Heart right ventricle (tissue), 16 donors: ENCODE measurements around the gene KCNAB2. TPM values are rescaled to one million over a fixed set of nuclear protein-coding genes. Genes with fewer than 3 reads are reported as not detected.
A peak's percentile ranks its signal among the peaks of the same experiment; 100 is the strongest.

Experiments
- ATAC-seq, 8 donors: fragments of 200-7000 bp; cut with Tn5 transposase; one replicate each; pipeline ENCODE4 v1.9.1; 2020; ENCODE audit warnings: mild to moderate bottlenecking in 8 of 8, moderate library complexity in 8 of 8, moderate number of reproducible peaks in 1 of 8
- DNase-seq, 2 donors: peaks; one replicate each; pipeline ENCODE4 v3.0.0-alpha.2; 2020
- H3K27ac ChIP-seq, 10 donors: fragments of 200-600 bp; sonication (generic) in 2 of 10; one replicate each; pipeline versions ENCODE4 v1.5.0 to v1.8.0; 2020 to 2022; ENCODE audit warnings: mild to moderate bottlenecking in 3 of 10
- H3K27me3 ChIP-seq, 7 donors: fragments of 200-600 bp; one replicate each; pipeline ENCODE4 v1.8.0; 2021 to 2022; ENCODE audit warnings: mild to moderate bottlenecking in 2 of 7
- H3K36me3 ChIP-seq, 9 donors: fragments of 200-600 bp; sonication (generic) in 1 of 9; one replicate each; pipeline versions ENCODE4 v1.5.0 to v1.8.0; 2020 to 2022; ENCODE audit warnings: mild to moderate bottlenecking in 2 of 9
- H3K4me1 ChIP-seq, 9 donors: fragments of 200-600 bp; sonication (generic) in 1 of 9; one replicate each; pipeline versions ENCODE4 v1.5.0 to v1.8.0; 2020 to 2022; ENCODE audit warnings: mild to moderate bottlenecking in 4 of 9
- H3K4me3 ChIP-seq, 10 donors: fragments of 200-600 bp; sonication (generic) in 2 of 10; one replicate each; pipeline versions ENCODE4 v1.5.0 to v1.8.0; 2020 to 2022; ENCODE audit warnings: mild to moderate bottlenecking in 7 of 10, moderate library complexity in 2 of 10
- H3K9me3 ChIP-seq, 11 donors: fragments of 200-600 bp in 10 of 11; sonication (generic) in 2 of 11; one replicate each; pipeline versions ENCODE4 v1.5.0 to v1.8.0; 2013 to 2022; ENCODE audit warnings: mild to moderate bottlenecking in 2 of 11, control low read depth in 1 of 11, moderate library complexity in 1 of 11
- CTCF ChIP-seq, 9 donors: fragments of 200-600 bp; sonication (generic) in 2 of 9; IDR thresholded peaks; one replicate each; pipeline versions ENCODE4 v1.5.0 to v1.8.0; 2021 to 2022; ENCODE audit warnings: antibody characterized with exemption in 9 of 9, mild to moderate bottlenecking in 5 of 9, moderate library complexity in 1 of 9
- WGBS, 2 donors: extraction: QIAGEN DNeasy Blood & Tissue Kit; methylation state at CpG; one replicate each; pipeline ENCODE4 v1.1.7; 2013; ENCODE audit warnings: inconsistent platforms in 1 of 2; 5-methylcytosine and 5-hydroxymethylcytosine counted together
- intact Hi-C, 10 donors: fragments of 100-400 bp; cut with DNase I; formaldehyde crosslinking; loops; one replicate each; pipeline versions ENCODE4 v1.11.1 to v1.14.2; 2022
- polyA plus RNA-seq, 2 donors: library from polyadenylated mRNA; stranded (reverse); fragments of 200-250 nt; gene quantifications; one replicate each; pipeline ENCODE4 v1.2.3, GENCODE V29; 2013
- total RNA-seq, 10 donors: library from RNA; stranded (reverse); fragmentation: NEBNext Ultra II Directional in 3 of 10; extraction: Animal tissue kit (Norgen Biotek cat#: 25700) in 3 of 10; gene quantifications; one replicate each; pipeline versions ENCODE4 v1.2.1 to v1.2.4, GENCODE V29; 2021 to 2023
- donor health status: Arrhythmogenic right ventricular cardiomyopathy.
- donor health status: ischemic (EF 13 %, LVEDD 7.1; RV severe dilation, severe dysfunction).
- donor health status: healthy with polysubstance abuse.
- donor health status: DM: no; HTN: yes; CAD: no.
- donor health status: DM: no; HTN: no; CAD: no.
- donor health status: ischemic (EF 25% LVEDD 6.9; RV normal size, moderate dysfunction).
- donor health status: ischemic (EF 25% LVEDD 5.7; RV mildly dilated, moderate dysfunction).
- donor health status: healthy.
- donor health status: DM: yes; HTN: yes; CAD: no.
- donor health status: Ischemic cardiomyopathy.
- donor health status: ischemic (EF 35%, LVEDD 5.7; RV mildly dilated, moderate dysfunction).
- donor health status: nonischemic (EF 11% LVEDD 7.7; RV severe dilation, severe dysfunction).
- donor health status: DM: yes; HTN: yes; CAD: no.
- donor health status: PGD.
- donor health status: ischemic (EF 29% LVEDD 5.4; RV normal size, mild dysfunction).
- donor health status: nonischemic (EF 23%, LVEDD 6.1; RV moderate dilation, normal function).

KCNAB2 gene
- total and polyA plus RNA-seq, 12 donors, result 4.7 to 41.5 (median 21.8) TPM

- H3K4me1 ChIP-seq, result peaks cover 0 to 13% (median 0%) of the 10 kb centered on the region in 9 donors
- no peaks in the 10 kb centered on the region for H3K9me3 ChIP-seq
- TF ChIP-seq CTCF (IDR thresholded peaks at IDR 0.05), result no peak
- ATAC-seq, result no peak
- no peak overlapping the region for H3K27ac ChIP-seq
- H3K27me3 ChIP-seq, result no peaks in the 10 kb centered on the region
- no peak overlapping the region for H3K4me3 ChIP-seq
- 96% methylated on average over 6 of the region's 6 CpGs for WGBS, 2 donors
- intact Hi-C loops, result no loop called here
- no peak for DNase-seq
- H3K36me3 ChIP-seq, result peaks cover 0 to 66% (median 0%) of the 10 kb centered on the region in 9 donors
Observed at GRCh38 chr1:6087958-6088357, 42.3 kb downstream of the KCNAB2 start.

GRCh38 chr1:6088956-6089355, 43.3 kb downstream of the KCNAB2 start:
- TF ChIP-seq CTCF (IDR thresholded peaks at IDR 0.05), result no peak
- ATAC-seq (no peak), DNase-seq (no peak)
- H3K9me3 ChIP-seq, result no peaks in the 10 kb centered on the region
- intact Hi-C loops, result no loop called here
- WGBS, 2 donors, result 86 to 87% methylated on average over 19 of the region's 19 CpGs
- H3K27ac ChIP-seq, result no peak overlapping the region
- H3K4me3 ChIP-seq, result no peak overlapping the region
- H3K4me1 ChIP-seq, result peaks cover 0 to 7% (median 0%) of the 10 kb centered on the region in 9 donors
- peaks cover 0 to 67% (median 0%) of the 10 kb centered on the region in 9 donors for H3K36me3 ChIP-seq
- H3K27me3 ChIP-seq, result no peaks in the 10 kb centered on the region

- Histone ChIP-seq H3K4me1 (peaks cover 0 to 5% (median 0%) of the 10 kb centered on the region in 9 donors), H3K9me3 (no peaks in the 10 kb centered on the region), H3K36me3 (peaks cover 0 to 75% (median 0%) of the 10 kb centered on the region in 9 donors), H3K27me3 (no peaks in the 10 kb centered on the region), H3K27ac (no peak overlapping the region), H3K4me3 (no peak overlapping the region)
- intact Hi-C loops, result no loop called here
- DNase-seq (peak in 1 of 2 donors; percentile 4), ATAC-seq (no peak)
- WGBS, 2 donors, result 88 to 92% methylated on average over 18 of the region's 18 CpGs
- no peak for TF ChIP-seq CTCF (IDR thresholded peaks at IDR 0.05)
Observed at GRCh38 chr1:6090288-6090687, 44.6 kb downstream of the KCNAB2 start.

- intact Hi-C loops, result no loop called here
- TF ChIP-seq CTCF (IDR thresholded peaks at IDR 0.05), result no peak
- DNase-seq, result peak in 1 of 2 donors; percentile 2
- H3K36me3 ChIP-seq, result peaks cover 0 to 76% (median 0%) of the 10 kb centered on the region in 9 donors
- H3K27ac ChIP-seq, result no peak overlapping the region
- H3K4me1 ChIP-seq, result peaks cover 0 to 5% (median 0%) of the 10 kb centered on the region in 9 donors
- no peak for ATAC-seq
- no peak overlapping the region for H3K4me3 ChIP-seq
- H3K9me3 ChIP-seq, result no peaks in the 10 kb centered on the region
- WGBS, 2 donors, result 88 to 89% methylated on average over 25 of the region's 25 CpGs
- H3K27me3 ChIP-seq, result no peaks in the 10 kb centered on the region
Observed at GRCh38 chr1:6090996-6091822, 45.5 kb downstream of the KCNAB2 start.
